ENCODE measurements around the gene FAM3A. TPM values are rescaled to one million over a fixed set of nuclear protein-coding genes. Genes with fewer than 3 reads are reported as not detected.

Gene FAM3A
- total RNA-seq, 4 donors from 2014 or later, result 40.9 to 76.5 (median 55.7) TPM

GRCh38 chrX:154535892-154536291 is 19.9 kb upstream of the FAM3A start:
- WGBS, 2 donors, result 86 to 93% methylated on average over 6 to 9 of the region's 9 CpGs
- H3K4me3 ChIP-seq, result no peak overlapping the region
- no peak for TF ChIP-seq CTCF (IDR thresholded peaks at IDR 0.05)
- no peak for TF ChIP-seq EP300 (IDR thresholded peaks at IDR 0.05)
- no peak for TF ChIP-seq POLR2A (IDR thresholded peaks at IDR 0.05)
- peaks cover 0 to 13% (median 2%) of the 10 kb centered on the region in 4 donors for H3K4me1 ChIP-seq
- no peak for DNase-seq (ENCODE audit: low spot score in 2 of 2)
- H3K36me3 ChIP-seq, result peaks cover 0 to 21% (median 0%) of the 10 kb centered on the region in 3 donors
- no peaks in the 10 kb centered on the region for H3K9me3 ChIP-seq
- no peak overlapping the region for H3K27ac ChIP-seq
- H3K27me3 ChIP-seq, result no peaks in the 10 kb centered on the region

- Histone ChIP-seq H3K4me1 (peaks cover 0 to 11% (median 2%) of the 10 kb centered on the region in 4 donors), H3K27ac (peak overlapping the region; percentile 33 to 71 (median 53)), H3K9me3 (no peaks in the 10 kb centered on the region), H3K27me3 (no peaks in the 10 kb centered on the region), H3K4me3 (no peak overlapping the region), H3K36me3 (peaks cover 0 to 21% (median 0%) of the 10 kb centered on the region in 3 donors)
- DNase-seq (ENCODE audit: low spot score in 2 of 2), result peak; percentile 70
- 21% methylated on average over 24 of the region's 34 CpGs; no CpG with 5 or more reads in 1 of the 2 donors for WGBS, 2 donors
- TF ChIP-seq CTCF (IDR thresholded peaks at IDR 0.05) (peak; percentile 82 to 100 (median 97)), POLR2A (IDR thresholded peaks at IDR 0.05) (no peak), EP300 (IDR thresholded peaks at IDR 0.05) (peak in 1 of 2 donors; percentile 78)
Observed at GRCh38 chrX:154534526-154535322, 18.7 kb upstream of the FAM3A start.

- Histone ChIP-seq H3K4me3 (no peak overlapping the region), H3K27ac (no peak overlapping the region), H3K9me3 (no peaks in the 10 kb centered on the region), H3K27me3 (no peaks in the 10 kb centered on the region), H3K36me3 (peaks cover 0 to 21% (median 0%) of the 10 kb centered on the region in 3 donors), H3K4me1 (peaks cover 0 to 11% (median 2%) of the 10 kb centered on the region in 4 donors)
- DNase-seq (ENCODE audit: low spot score in 2 of 2), result no peak
- WGBS, 2 donors, result 80 to 90% methylated on average over 1 to 23 of the region's 23 CpGs
- TF ChIP-seq EP300 (IDR thresholded peaks at IDR 0.05), result no peak
- no peak for TF ChIP-seq POLR2A (IDR thresholded peaks at IDR 0.05)
- TF ChIP-seq CTCF (IDR thresholded peaks at IDR 0.05), result no peak
Observed at GRCh38 chrX:154532690-154533089, 16.7 kb upstream of the FAM3A start.

- H3K4me1 ChIP-seq, result peaks cover 0 to 18% (median 4%) of the 10 kb centered on the region in 4 donors
- no peaks in the 10 kb centered on the region for H3K9me3 ChIP-seq
- H3K36me3 ChIP-seq, result peaks cover 0 to 21% (median 0%) of the 10 kb centered on the region in 3 donors
- no peak for DNase-seq (ENCODE audit: low spot score in 2 of 2)
- no peak overlapping the region for H3K4me3 ChIP-seq
- H3K27ac ChIP-seq, result peak overlapping the region in 1 of 4 donors; percentile 15
- TF ChIP-seq CTCF (IDR thresholded peaks at IDR 0.05) (no peak), POLR2A (IDR thresholded peaks at IDR 0.05) (no peak), EP300 (IDR thresholded peaks at IDR 0.05) (no peak)
- 71% methylated on average over 14 of the region's 16 CpGs; no CpG with 5 or more reads in 1 of the 2 donors for WGBS, 2 donors
- H3K27me3 ChIP-seq, result no peaks in the 10 kb centered on the region
Observed at GRCh38 chrX:154531626-154532025, 15.6 kb upstream of the FAM3A start.

- TF ChIP-seq EP300 (IDR thresholded peaks at IDR 0.05), result no peak
- no peak for TF ChIP-seq CTCF (IDR thresholded peaks at IDR 0.05)
- TF ChIP-seq POLR2A (IDR thresholded peaks at IDR 0.05), result no peak
- WGBS, 2 donors, result 80 to 88% methylated on average over 1 to 11 of the region's 11 CpGs
- no peaks in the 10 kb centered on the region for H3K9me3 ChIP-seq
- peaks cover 0 to 18% (median 4%) of the 10 kb centered on the region in 4 donors for H3K4me1 ChIP-seq
- no peak for DNase-seq (ENCODE audit: low spot score in 2 of 2)
- H3K36me3 ChIP-seq, result peaks cover 0 to 21% (median 0%) of the 10 kb centered on the region in 3 donors
- no peak overlapping the region for H3K4me3 ChIP-seq
- no peak overlapping the region for H3K27ac ChIP-seq
- no peaks in the 10 kb centered on the region for H3K27me3 ChIP-seq
Observed at GRCh38 chrX:154530286-154530685, 14.3 kb upstream of the FAM3A start.

Data from tibial nerve (tissue), 4 donors.